ENCODE measurements around the gene ADAM12.
"Not testable (repeated sequence)": the region's sequence is repeated elsewhere in the genome, so short reads cannot be mapped to it uniquely, and the experiment has no call there.

ADAM12 gene

GRCh38 chr10:126402721-126403695, 14.7 kb upstream of the ADAM12 start:
- DNase-seq (ENCODE audit: low read depth in 2 of 2): no peak

GRCh38 chr10:126400641-126401040, 12.4 kb upstream of the ADAM12 start:
- no peak for DNase-seq (ENCODE audit: low read depth in 2 of 2)

GRCh38 chr10:126398924-126399323, 10.6 kb upstream of the ADAM12 start:
- no peak for DNase-seq (ENCODE audit: low read depth in 2 of 2)

GRCh38 chr10:126398383-126398743, 10.1 kb upstream of the ADAM12 start:
- DNase-seq (ENCODE audit: low read depth in 2 of 2): no peak

GRCh38 chr10:126397640-126398382, 9.5 kb upstream of the ADAM12 start:
- no peak for DNase-seq (ENCODE audit: low read depth in 2 of 2)

GRCh38 chr10:126397156-126397555, 8.9 kb upstream of the ADAM12 start:
- DNase-seq (ENCODE audit: low read depth in 2 of 2): no peak

- DNase-seq (ENCODE audit: low read depth in 2 of 2): no peak
Observed at GRCh38 chr10:126394948-126395347, 6.7 kb upstream of the ADAM12 start.

GRCh38 chr10:126393076-126393475, 4.8 kb upstream of the ADAM12 start:
- DNase-seq (ENCODE audit: low read depth in 2 of 2): no peak

- DNase-seq (ENCODE audit: low read depth in 2 of 2): no peak
Observed at GRCh38 chr10:126392469-126392868, 4.2 kb upstream of the ADAM12 start.

- DNase-seq (ENCODE audit: low read depth in 2 of 2): no peak
Observed at GRCh38 chr10:126392068-126392467, 3.8 kb upstream of the ADAM12 start.

- no peak for DNase-seq (ENCODE audit: low read depth in 2 of 2)
Observed at GRCh38 chr10:126391192-126391885, 3.1 kb upstream of the ADAM12 start.

- no peak for DNase-seq (ENCODE audit: low read depth in 2 of 2)
Observed at GRCh38 chr10:126390324-126390723, 2.0 kb upstream of the ADAM12 start.

GRCh38 chr10:126387041-126387921, 996 bp downstream of the ADAM12 start:
- DNase-seq (ENCODE audit: low read depth in 2 of 2): peak; percentile 4 to 9

- no peak for DNase-seq (ENCODE audit: low read depth in 2 of 2)
Observed at GRCh38 chr10:126384269-126384873, 3.9 kb downstream of the ADAM12 start.

- no peak for DNase-seq (ENCODE audit: low read depth in 2 of 2)
Observed at GRCh38 chr10:126380352-126381076, 7.8 kb downstream of the ADAM12 start.

GRCh38 chr10:126379166-126379565, 9.1 kb downstream of the ADAM12 start:
- DNase-seq (ENCODE audit: low read depth in 2 of 2): not testable (repeated sequence)

- no peak for DNase-seq (ENCODE audit: low read depth in 2 of 2)
Observed at GRCh38 chr10:126376956-126377355, 11.3 kb downstream of the ADAM12 start.

GRCh38 chr10:126375926-126376554, 12.2 kb downstream of the ADAM12 start:
- no peak for DNase-seq (ENCODE audit: low read depth in 2 of 2)

- no peak for DNase-seq (ENCODE audit: low read depth in 2 of 2)
Observed at GRCh38 chr10:126375299-126375698, 13.0 kb downstream of the ADAM12 start.

- DNase-seq (ENCODE audit: low read depth in 2 of 2): no peak
Observed at GRCh38 chr10:126374435-126374834, 13.8 kb downstream of the ADAM12 start.

Measured in stimulated activated CD8-positive, alpha-beta memory T cell treated with anti-CD3 and anti-CD28 coated beads, Interleukin-15, amount 100 ng/mL, for 48 hours (primary cell).